HAP-1 (cell line): ENCODE data around the gene KPNA3.
"Not testable (repeated sequence)": the region's sequence is repeated elsewhere in the genome, so short reads cannot be mapped to it uniquely, and the experiment has no call there.

Experiments
- DNase-seq, 2 experiments: peaks; one replicate each; pipeline ENCODE4 v3.0.0-alpha.2; 2016 to 2020; ENCODE audit warnings: low spot score in 2 of 2
- H3K27me3 ChIP-seq: fragments of 250-450 bp; sonication (Bioruptor Pico); 2 replicates; pipeline ENCODE4 v1.5.1; 2020; ENCODE audit warnings: low read depth, mild to moderate bottlenecking, moderate library complexity
- H3K36me3 ChIP-seq: fragments of 250-450 bp; sonication (Bioruptor Pico); replicated peaks from 2 replicates; pipeline ENCODE4 v1.5.1; 2020; ENCODE audit warnings: mild to moderate bottlenecking
- H3K4me1 ChIP-seq: fragments of 250-450 bp; sonication (Bioruptor Pico); 2 replicates; pipeline ENCODE4 v1.5.1; 2020; ENCODE audit warnings: mild to moderate bottlenecking
- H3K4me3 ChIP-seq: fragments of 250-450 bp; sonication (Bioruptor Pico); 2 replicates; pipeline ENCODE4 v1.5.1; 2020; ENCODE audit warnings: mild to moderate bottlenecking, moderate library complexity
- H3K9me3 ChIP-seq: fragments of 250-450 bp; sonication (Bioruptor Pico); 2 replicates; pipeline ENCODE4 v1.5.1; 2020; ENCODE audit warnings: mild to moderate bottlenecking, moderate library complexity
- in situ Hi-C: fragments of 300-500 bp; cut with MboI; formaldehyde crosslinking; loops from 3 replicates; pipeline ENCODE4 v1.14.3; 2020; ENCODE audit warnings: low sequenced_read_pairs, inconsistent platforms, mixed read lengths

Gene KPNA3

DNA sequence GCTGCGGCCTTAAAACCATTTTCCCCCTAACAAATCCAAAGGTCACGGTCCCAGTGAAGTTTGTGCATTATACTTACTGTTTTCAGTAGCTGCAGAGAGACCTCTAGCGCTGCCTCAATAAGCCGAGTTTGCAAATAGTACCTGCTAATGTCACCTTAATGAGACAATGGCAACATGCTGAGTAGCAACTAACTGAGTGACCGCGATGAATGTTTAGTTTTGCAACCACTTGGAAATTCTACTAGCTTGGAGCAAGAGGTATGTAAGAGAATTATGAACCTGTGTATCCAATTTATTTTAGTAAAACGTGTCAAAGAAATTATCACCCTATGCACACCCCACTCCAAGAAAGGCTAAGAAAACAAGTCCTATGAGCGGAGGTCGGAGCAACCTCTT lies 1.2 kb downstream of the KPNA3 start:
- H3K9me3 ChIP-seq, result no peaks in the 10 kb centered on the region
- H3K27me3 ChIP-seq, result no peaks in the 10 kb centered on the region
- DNase-seq, result peak; percentile 26 to 40
- peaks cover 26% of the 10 kb centered on the region for H3K4me1 ChIP-seq
- H3K4me3 ChIP-seq, result peak overlapping the region; percentile 68
- in situ Hi-C loops, result no loop called here
- no peaks in the 10 kb centered on the region for H3K36me3 ChIP-seq

DNA sequence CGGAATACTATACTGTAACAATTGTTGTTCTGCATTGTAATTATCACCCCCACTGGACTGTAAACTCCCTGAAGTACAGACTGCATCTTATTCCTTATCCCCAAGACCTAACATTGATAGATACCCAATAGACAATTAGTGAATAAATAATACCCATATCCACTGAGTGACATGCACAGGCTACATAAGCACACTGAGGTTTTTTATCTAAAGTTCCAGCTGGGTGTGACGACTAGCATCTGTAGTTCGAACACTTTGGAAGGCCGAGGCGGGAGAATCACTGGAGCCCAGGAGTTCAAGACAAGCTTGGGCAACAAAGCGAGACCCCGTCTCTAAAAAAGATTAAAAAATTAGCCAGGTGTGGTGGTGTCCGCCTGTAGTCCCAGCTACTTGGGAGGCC lies 2.5 kb downstream of the KPNA3 start:
- Histone ChIP-seq H3K27me3 (no peaks in the 10 kb centered on the region), H3K4me3 (no peak overlapping the region; the same call in 1 of the 2 replicates), H3K4me1 (peaks cover 29% of the 10 kb centered on the region), H3K9me3 (no peaks in the 10 kb centered on the region), H3K36me3 (no peaks in the 10 kb centered on the region)
- in situ Hi-C loops, result no loop called here
- DNase-seq, result no peak

DNA sequence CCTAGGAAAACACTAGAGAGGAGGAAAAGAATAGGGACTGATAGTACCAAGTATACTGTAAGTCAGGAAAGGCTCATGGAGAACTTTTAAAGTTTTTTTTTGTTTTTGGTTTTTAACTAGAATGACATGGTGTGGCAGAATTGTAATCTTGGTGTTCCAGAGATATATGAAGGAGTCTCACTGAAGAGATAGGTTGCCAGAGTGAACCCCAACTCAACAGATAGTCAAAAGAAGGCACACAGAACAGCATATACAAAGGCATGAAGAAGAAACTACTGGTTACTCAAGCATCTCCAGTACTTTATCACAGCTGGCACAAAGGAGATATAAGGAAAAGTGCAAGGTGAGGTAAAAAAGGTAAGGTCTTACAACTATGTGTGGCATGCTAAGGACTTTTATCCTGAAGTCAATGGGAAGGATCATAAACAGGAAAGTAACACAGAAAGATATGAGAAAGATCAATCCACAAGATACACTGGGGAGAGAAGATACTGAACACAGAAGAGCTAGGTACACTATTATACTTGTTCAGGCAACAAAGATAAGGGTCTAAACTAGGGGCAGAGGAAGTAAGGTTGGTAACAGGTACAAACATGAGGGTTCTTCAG lies 6.0 kb downstream of the KPNA3 start:
- DNase-seq, result no peak
- in situ Hi-C loops, result no loop called here
- Histone ChIP-seq H3K27me3 (no peaks in the 10 kb centered on the region), H3K4me1 (peaks cover 25% of the 10 kb centered on the region), H3K4me3 (no peak overlapping the region), H3K36me3 (no peaks in the 10 kb centered on the region), H3K9me3 (no peaks in the 10 kb centered on the region)

- DNase-seq, result peak in 1 of 2 experiments; percentile 20
- Histone ChIP-seq H3K4me3 (no peak overlapping the region), H3K9me3 (no peaks in the 10 kb centered on the region), H3K27me3 (no peaks in the 10 kb centered on the region), H3K36me3 (no peaks in the 10 kb centered on the region), H3K4me1 (peaks cover 16% of the 10 kb centered on the region)
- in situ Hi-C loops, result no loop called here
These were observed 7.5 kb downstream of the KPNA3 start for GRCh38 chr13:49784886-49785570.

GRCh38 chr13:49783865-49784264 lies 8.6 kb downstream of the KPNA3 start:
- Histone ChIP-seq H3K4me1 (peaks cover 5% of the 10 kb centered on the region), H3K9me3 (no peaks in the 10 kb centered on the region), H3K4me3 (no peak overlapping the region), H3K27me3 (no peaks in the 10 kb centered on the region), H3K36me3 (no peaks in the 10 kb centered on the region)
- in situ Hi-C loops, result no loop called here
- DNase-seq, result no peak

- no peak overlapping the region for H3K4me3 ChIP-seq
- no peaks in the 10 kb centered on the region for H3K9me3 ChIP-seq
- in situ Hi-C loops, result no loop called here
- H3K36me3 ChIP-seq, result no peaks in the 10 kb centered on the region
- H3K27me3 ChIP-seq, result no peaks in the 10 kb centered on the region
- H3K4me1 ChIP-seq, result peaks cover 3% of the 10 kb centered on the region
- no peak for DNase-seq
These were observed 9.7 kb downstream of the KPNA3 start for GRCh38 chr13:49782784-49783183.

- peaks cover 3% of the 10 kb centered on the region for H3K4me1 ChIP-seq
- H3K27me3 ChIP-seq, result no peaks in the 10 kb centered on the region
- H3K4me3 ChIP-seq, result no peak overlapping the region
- H3K9me3 ChIP-seq, result no peaks in the 10 kb centered on the region
- in situ Hi-C loops, result no loop called here
- DNase-seq, result no peak
- no peaks in the 10 kb centered on the region for H3K36me3 ChIP-seq
These were observed 10.7 kb downstream of the KPNA3 start for GRCh38 chr13:49781806-49782205.

DNA sequence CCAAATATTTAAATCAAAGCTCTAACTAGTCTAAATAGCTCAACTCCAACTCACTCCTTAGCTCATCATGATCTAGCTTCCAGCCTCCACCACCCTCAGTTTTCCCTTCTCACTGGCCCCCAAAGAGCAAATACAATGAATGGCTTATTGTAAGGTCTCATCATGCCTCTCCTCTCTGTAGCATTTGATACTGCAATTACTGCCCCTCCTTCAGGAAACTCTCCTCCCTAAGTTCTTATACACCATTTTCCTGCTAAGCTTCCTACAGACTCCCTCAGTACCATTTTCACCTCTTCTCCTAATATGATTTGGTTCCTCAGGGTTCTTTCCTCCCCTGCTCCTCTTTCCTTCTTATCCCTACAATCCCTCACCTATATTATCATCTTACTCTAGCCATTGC lies 12.8 kb downstream of the KPNA3 start:
- no peaks in the 10 kb centered on the region for H3K4me1 ChIP-seq
- no peaks in the 10 kb centered on the region for H3K9me3 ChIP-seq
- no peak overlapping the region for H3K4me3 ChIP-seq
- H3K36me3 ChIP-seq, result no peaks in the 10 kb centered on the region
- no peak for DNase-seq
- in situ Hi-C loops, result no loop called here
- no peaks in the 10 kb centered on the region for H3K27me3 ChIP-seq

DNA sequence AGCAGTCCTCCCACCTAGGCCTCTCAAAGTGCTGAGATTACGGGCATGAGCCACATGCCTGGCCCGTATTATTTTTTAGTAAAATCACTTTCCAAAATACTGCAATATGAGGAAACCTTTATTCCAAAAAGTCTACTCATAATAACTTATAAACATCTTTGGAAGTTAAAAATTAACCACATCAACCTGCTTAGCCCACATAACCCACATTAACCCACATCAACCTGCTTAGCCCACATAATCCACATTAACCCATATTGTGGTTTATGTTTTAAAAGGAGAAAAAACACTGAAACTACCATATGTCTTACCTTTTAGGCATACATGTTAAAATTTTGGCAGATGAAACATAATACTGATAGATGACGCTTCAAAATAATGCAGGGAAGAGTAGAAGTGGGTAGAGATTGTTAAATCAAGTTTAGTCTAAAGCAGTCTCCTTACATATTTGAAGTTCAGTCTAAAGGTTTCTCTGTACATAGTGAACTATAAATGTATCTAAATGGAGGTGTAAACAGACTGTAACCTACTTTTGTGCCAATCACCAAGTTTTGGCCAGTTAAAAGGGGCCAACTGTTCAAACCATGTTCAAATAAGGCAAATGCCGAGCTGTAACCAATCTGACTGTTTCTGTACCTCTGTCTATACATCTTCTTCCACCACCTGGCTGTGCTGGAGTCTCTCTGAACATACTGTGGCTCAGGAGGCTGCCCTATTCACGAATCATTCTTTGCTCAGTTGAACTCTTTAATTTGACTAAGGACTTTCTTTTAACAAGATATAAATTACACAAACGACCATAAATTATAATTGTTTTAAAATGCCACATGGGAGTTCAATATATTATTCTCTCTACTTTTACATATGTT lies 14.5 kb downstream of the KPNA3 start:
- no peaks in the 10 kb centered on the region for H3K27me3 ChIP-seq
- H3K9me3 ChIP-seq, result no peaks in the 10 kb centered on the region
- no peak for DNase-seq
- in situ Hi-C loops, result no loop called here
- H3K36me3 ChIP-seq, result no peaks in the 10 kb centered on the region
- no peaks in the 10 kb centered on the region for H3K4me1 ChIP-seq
- H3K4me3 ChIP-seq, result no peak overlapping the region

DNA sequence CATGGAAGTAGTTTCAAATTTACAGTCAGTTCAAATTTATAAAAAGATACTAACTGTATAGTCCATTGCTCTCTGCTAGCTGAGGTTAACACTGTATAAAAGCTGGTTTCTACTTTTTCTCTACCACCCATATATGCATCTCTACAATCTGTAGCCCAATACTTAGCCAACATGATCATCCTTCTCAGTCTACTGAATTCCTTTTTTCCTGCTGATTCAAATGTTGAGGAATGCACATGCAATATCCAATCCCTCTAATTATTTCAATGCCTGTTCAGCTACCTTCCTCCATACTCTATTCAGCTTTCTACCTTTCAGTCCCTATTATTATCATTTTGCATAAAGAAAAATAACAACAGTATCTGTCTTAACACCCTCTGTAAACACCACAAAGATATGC lies 15.6 kb downstream of the KPNA3 start:
- no peak overlapping the region for H3K4me3 ChIP-seq
- H3K36me3 ChIP-seq, result no peaks in the 10 kb centered on the region
- in situ Hi-C loops, result no loop called here
- H3K27me3 ChIP-seq, result no peaks in the 10 kb centered on the region
- no peaks in the 10 kb centered on the region for H3K4me1 ChIP-seq
- no peaks in the 10 kb centered on the region for H3K9me3 ChIP-seq
- DNase-seq, result no peak

DNA sequence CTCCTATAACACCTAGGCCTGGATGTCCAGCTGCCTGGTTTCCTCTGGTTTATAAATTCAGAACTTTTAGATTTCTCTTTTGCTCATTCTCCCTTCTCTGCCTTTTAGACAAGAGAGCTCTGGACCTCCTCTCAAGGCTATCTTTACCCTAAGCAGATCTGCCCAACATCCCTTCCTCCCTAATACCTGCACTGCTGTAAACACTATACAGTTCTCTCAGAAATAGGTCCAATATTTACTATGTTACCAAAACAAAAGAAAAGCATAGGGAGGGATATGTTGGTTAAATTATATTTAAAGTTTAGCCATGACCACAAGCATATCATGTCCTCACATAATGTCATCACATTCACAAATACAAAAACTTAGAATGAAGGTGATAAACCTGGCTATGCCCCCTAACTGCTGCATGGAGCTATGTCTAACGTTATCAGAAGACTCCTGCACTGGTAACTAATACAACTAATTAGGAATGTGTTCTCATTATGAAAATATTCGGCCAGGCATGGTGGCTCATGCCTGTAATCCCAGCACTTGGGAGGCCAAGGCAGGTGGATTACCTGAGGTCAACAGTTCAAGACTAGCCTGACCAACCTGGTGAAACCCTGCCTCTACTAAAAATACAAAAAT lies 18.0 kb downstream of the KPNA3 start:
- in situ Hi-C loops, result no loop called here

DNA sequence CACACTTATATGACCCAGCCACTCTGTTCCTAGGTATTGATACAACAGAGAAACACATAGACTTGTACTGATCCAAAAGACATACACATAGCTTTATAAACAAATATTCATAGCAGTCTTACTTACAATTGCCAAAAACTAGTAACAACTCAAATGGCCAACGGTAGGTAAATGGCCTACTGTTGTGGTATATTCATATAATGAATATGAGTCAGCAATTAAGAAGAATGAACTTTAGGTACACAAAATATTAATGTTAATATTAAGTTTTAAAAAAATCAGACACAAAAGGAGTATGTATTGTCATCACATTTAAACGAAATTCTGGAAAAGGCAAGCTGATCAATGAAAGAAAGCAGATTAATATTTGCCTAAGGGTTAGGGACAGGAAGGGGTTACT lies 19.7 kb downstream of the KPNA3 start:
- Histone ChIP-seq H3K36me3 (no peaks in the 10 kb centered on the region), H3K4me3 (no peak overlapping the region), H3K27me3 (no peaks in the 10 kb centered on the region), H3K9me3 (no peaks in the 10 kb centered on the region), H3K4me1 (no peaks in the 10 kb centered on the region)
- in situ Hi-C loops, result no loop called here
- DNase-seq, result no peak

More for the DNA sequence above, 18.0 kb downstream of the KPNA3 start:
- Histone ChIP-seq H3K4me1 (no peaks in the 10 kb centered on the region), H3K9me3 (no peaks in the 10 kb centered on the region), H3K27me3 (no peaks in the 10 kb centered on the region), H3K36me3 (no peaks in the 10 kb centered on the region), H3K4me3 (no peak overlapping the region)
- DNase-seq, result no peak

DNA sequence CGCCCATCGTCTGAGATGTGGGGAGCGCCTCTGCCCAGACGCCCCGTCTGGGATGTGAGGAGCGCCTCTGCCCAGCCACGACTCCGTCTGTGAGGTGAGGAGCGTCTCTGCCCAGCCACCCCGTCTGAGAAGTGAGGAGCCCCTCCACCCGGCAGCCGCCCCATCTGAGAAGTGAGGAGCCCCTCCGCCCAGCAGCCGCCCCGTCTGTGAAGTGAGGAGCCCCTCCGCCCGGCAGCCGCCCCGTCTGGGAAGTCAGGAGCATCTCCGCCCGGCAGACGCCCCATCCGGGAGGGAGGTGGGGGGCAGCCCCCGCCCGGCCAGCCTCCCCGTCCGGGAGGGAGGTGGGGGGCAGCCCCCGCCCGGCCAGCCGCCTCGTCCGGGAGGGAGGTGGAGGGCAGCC lies 30.7 kb downstream of the KPNA3 start:
- H3K4me1 ChIP-seq, H3K4me3 ChIP-seq, DNase-seq, H3K9me3 ChIP-seq, H3K36me3 ChIP-seq, in situ Hi-C loops, H3K27me3 ChIP-seq: not testable (repeated sequence)

DNA sequence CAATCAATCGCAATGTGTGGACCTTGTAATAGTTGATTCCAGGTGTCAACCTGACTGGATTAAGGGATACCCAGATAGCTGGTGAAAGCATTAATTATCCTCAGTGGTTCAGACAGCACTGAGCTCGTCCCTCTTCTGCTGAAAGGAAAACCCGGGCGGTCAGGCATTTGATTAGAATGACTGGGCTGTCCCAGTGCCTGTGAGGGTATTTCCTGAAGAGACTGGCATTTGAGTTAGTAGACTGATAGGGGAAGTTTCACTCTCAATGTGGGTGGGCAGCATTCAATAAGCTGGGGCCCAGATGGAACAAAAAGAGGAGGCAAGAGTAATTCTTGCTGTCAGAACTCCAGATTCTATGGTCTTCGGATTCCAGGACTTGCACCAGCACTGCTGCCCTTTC lies 31.9 kb downstream of the KPNA3 start:
- in situ Hi-C loops, result no loop called here
- no peak overlapping the region for H3K4me3 ChIP-seq
- no peaks in the 10 kb centered on the region for H3K4me1 ChIP-seq
- DNase-seq, result no peak
- H3K9me3 ChIP-seq, result peaks cover 6% of the 10 kb centered on the region; the same call in 1 of the 2 replicates
- H3K27me3 ChIP-seq, result no peaks in the 10 kb centered on the region
- peaks cover 3% of the 10 kb centered on the region; the same call in 1 of the 2 replicates for H3K36me3 ChIP-seq
